B cell (primary cell): ENCODE measurements around the gene PIK3R4. TPM values are rescaled to one million over a fixed set of nuclear protein-coding genes. Genes with fewer than 3 reads are reported as not detected.

ENCODE experiments used
- ATAC-seq: fragments of 200-7000 bp; cut with Tn5 transposase; one replicate; pipeline ENCODE4 v1.10.0; 2021; ENCODE audit warnings: low read depth, mild to moderate bottlenecking, moderate number of reproducible peaks, moderate library complexity
- CTCF ChIA-PET: fragments of 350-600 bp; sonication (Branson Sonifier 250); formaldehyde crosslinking; loops from one replicate; lab custom pipeline; 2021; ENCODE audit warnings: antibody characterized with exemption, inconsistent platforms; lab: Charles Lee
- POLR2A ChIA-PET: fragments of 350-600 bp; sonication (Branson Sonifier 250); formaldehyde crosslinking; loops from one replicate; lab custom pipeline; 2021; ENCODE audit warnings: antibody characterized with exemption; lab: Charles Lee
- DNase-seq: peaks from one replicate; pipeline ENCODE4 v3.0.0; 2013
- H2AFZ ChIP-seq: 2 replicates; pipeline ENCODE4 v1.6.1; 2012; ENCODE audit warnings: mild to moderate bottlenecking, low read depth, low read length; ENCODE audit not compliant: insufficient read depth, poor library complexity, severe bottlenecking
- H3K27ac ChIP-seq, 2 donors: 1 replicate in 1 of 2; 2 replicates in 1 of 2; pipeline ENCODE4 v1.5.1; 2012 to 2013; ENCODE audit warnings: low read length in 2 of 2, mild to moderate bottlenecking in 2 of 2, moderate library complexity in 1 of 2
- H3K27me3 ChIP-seq, 4 experiments: fragments of 200-600 bp in 1 of 4; sonication (generic) in 1 of 4; replicated peaks in 1 of 4; 1 replicate in 2 of 4; 2 replicates in 2 of 4; pipeline versions ENCODE4 v1.6.1 to v1.7.0; 2013 to 2016; ENCODE audit warnings: low read length in 3 of 4, mild to moderate bottlenecking in 2 of 4, mixed read lengths in 1 of 4, moderate library complexity in 1 of 4; ENCODE audit not compliant: insufficient read depth in 4 of 4, control insufficient read depth in 3 of 4; ENCODE audit errors: control extremely low read depth in 1 of 4
- H3K36me3 ChIP-seq, 2 experiments: replicated peaks in 1 of 2; 1 replicate in 1 of 2; 2 replicates in 1 of 2; pipeline versions ENCODE4 v1.6.1 to v1.7.1; 2013; ENCODE audit warnings: low read length in 1 of 2; ENCODE audit not compliant: insufficient read depth in 2 of 2, control insufficient read depth in 1 of 2; ENCODE audit errors: control extremely low read depth in 1 of 2, extremely low read depth in 1 of 2
- H3K4me1 ChIP-seq, 2 donors: fragments of 200-600 bp in 1 of 2; sonication (generic) in 1 of 2; 1 replicate in 1 of 2; 2 replicates in 1 of 2; pipeline versions ENCODE4 v1.5.1 to v1.6.1; 2013 to 2017; ENCODE audit warnings: low read length in 2 of 2; ENCODE audit not compliant: control insufficient read depth in 2 of 2, insufficient read depth in 2 of 2
- H3K4me2 ChIP-seq: replicated peaks from 2 replicates; pipeline ENCODE3; 2012; ENCODE audit warnings: mild to moderate bottlenecking, low read depth, low read length; ENCODE audit not compliant: poor library complexity, severe bottlenecking
- H3K4me3 ChIP-seq, 5 experiments: fragments of 200-600 bp in 1 of 5; sonication (generic) in 1 of 5; 1 replicate in 3 of 5; 2 replicates in 2 of 5; pipeline versions ENCODE4 v1.5.1 to v1.7.0; 2011 to 2016; ENCODE audit warnings: low read length in 4 of 5, mild to moderate bottlenecking in 4 of 5, low read depth in 2 of 5, control low read depth in 1 of 5, moderate library complexity in 1 of 5; ENCODE audit not compliant: insufficient read depth in 1 of 5; ENCODE audit errors: control extremely low read depth in 1 of 5, extremely low read depth in 1 of 5
- H3K79me2 ChIP-seq: fragments of 200-600 bp; sonication (generic); one replicate; pipeline ENCODE4 v1.6.0; 2016; ENCODE audit warnings: low read length; ENCODE audit not compliant: control insufficient read depth, insufficient read depth
- H3K9ac ChIP-seq: fragments of 200-600 bp; sonication (generic); 2 replicates; pipeline ENCODE4 v1.6.1; 2017; ENCODE audit warnings: mild to moderate bottlenecking, low read length, moderate library complexity
- H3K9me3 ChIP-seq, 3 donors: one replicate each; pipeline versions ENCODE4 v1.6.1 to v1.7.1; 2013; ENCODE audit warnings: low read length in 2 of 3; ENCODE audit not compliant: control insufficient read depth in 2 of 3, insufficient read depth in 1 of 3; ENCODE audit errors: control extremely low read depth in 1 of 3
- H4K20me1 ChIP-seq: 2 replicates; pipeline ENCODE4 v1.6.0; 2012; ENCODE audit warnings: mild to moderate bottlenecking, low read length; ENCODE audit not compliant: insufficient read depth, control insufficient read depth, poor library complexity, severe bottlenecking
- H3K27ac Mint-ChIP-seq: one replicate; pipeline ENCODE4 v1.8.0; 2021; ENCODE audit warnings: mixed read lengths
- H3K27me3 Mint-ChIP-seq: one replicate; pipeline ENCODE4 v1.8.0; 2021; ENCODE audit warnings: mixed read lengths
- H3K4me1 Mint-ChIP-seq: one replicate; pipeline ENCODE4 v1.8.0; 2021; ENCODE audit warnings: mixed read lengths
- H3K4me3 Mint-ChIP-seq: one replicate; pipeline ENCODE4 v1.8.0; 2021; ENCODE audit warnings: mixed read lengths
- H3K9me3 Mint-ChIP-seq: one replicate; pipeline ENCODE4 v1.8.0; 2022; ENCODE audit warnings: mixed read lengths; ENCODE audit not compliant: insufficient read depth
- EZH2 ChIP-seq: IDR thresholded peaks from 2 replicates; pipeline ENCODE4 v1.6.1; 2012; ENCODE audit warnings: borderline replicate concordance, low read depth, mild to moderate bottlenecking, moderate library complexity, low read length; ENCODE audit not compliant: insufficient read depth, poor library complexity, severe bottlenecking
- WGBS: methylation state at CpG from one replicate; pipeline ENCODE4 v1.1.5; 2013; ENCODE audit warnings: missing lambda C conversion rate; ENCODE audit not compliant: insufficient coverage; 5-methylcytosine and 5-hydroxymethylcytosine counted together
- intact Hi-C: fragments of 100-400 bp; cut with micrococcal nuclease; formaldehyde crosslinking; loops from one replicate; pipeline ENCODE4 v1.10.0; 2022
- polyA plus RNA-seq: library from polyadenylated mRNA; depleted of rRNA; stranded (reverse); fragments of >200 nt; gene quantifications from 2 replicates; pipeline ENCODE4 v1.2.3, GENCODE V29; 2012
- total RNA-seq, 2 donors: library from RNA; stranded (reverse); fragments of 120-200 nt in 1 of 2; gene quantifications; 1 replicate in 1 of 2; 2 replicates in 1 of 2; pipeline versions ENCODE4 v1.2.3 to v1.2.4, GENCODE V29; 2013 to 2022
- TF ChIP-seq, protein P1 (sequence below): fragments of 200-600 bp; IDR thresholded peaks from one replicate; pipeline ENCODE4 v1.8.0; 2022; ENCODE audit warnings: antibody characterized with exemption, mild to moderate bottlenecking

The PIK3R4 gene
- total and polyA plus RNA-seq, 2 donors (not counting 1 experiment from before 2014, with no cell fraction given): 23.9 to 27.1 TPM

DNA sequence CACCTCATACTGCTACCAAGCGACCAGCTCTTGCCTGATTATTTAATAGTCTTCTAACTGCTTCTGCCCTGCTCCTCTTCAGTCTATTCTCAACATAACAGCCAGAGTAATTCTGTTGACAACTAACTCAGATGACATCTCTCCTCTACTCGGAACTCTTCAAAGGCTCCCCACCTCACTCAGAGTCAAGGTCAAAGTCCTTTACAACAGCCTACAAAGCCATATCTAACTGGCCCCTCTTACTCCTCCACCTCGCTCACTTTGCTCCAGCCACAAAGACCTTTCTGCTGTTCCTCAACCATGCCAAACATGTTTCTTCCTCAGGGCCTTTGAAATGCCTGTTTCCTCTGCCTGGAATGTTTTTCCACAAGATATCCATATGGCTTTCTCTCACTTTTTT is 43.6 kb downstream of the PIK3R4 start:
- Histone ChIP-seq H3K36me3 (peaks cover 27 to 39% of the 10 kb centered on the region in 2 experiments), H3K79me2 (no peaks in the 10 kb centered on the region), H2AFZ (no peak overlapping the region), H4K20me1 (no peaks in the 10 kb centered on the region), H3K4me3 (no peak overlapping the region), H3K9me3 (no peaks in the 10 kb centered on the region), H3K27ac (no peak overlapping the region), H3K4me1 (no peaks in the 10 kb centered on the region), H3K4me2 (no peak overlapping the region), H3K9ac (no peak overlapping the region), H3K27me3 (no peaks in the 10 kb centered on the region)
- POLR2A ChIA-PET: no interaction called here
- Mint-ChIP-seq H3K27ac (no peak overlapping the region), H3K27me3 (no peaks in the 10 kb centered on the region), H3K4me1 (no peaks in the 10 kb centered on the region), H3K9me3 (no peaks in the 10 kb centered on the region), H3K4me3 (no peak overlapping the region)
- CTCF ChIA-PET: no interaction called here
- TF ChIP-seq, protein P1, sequence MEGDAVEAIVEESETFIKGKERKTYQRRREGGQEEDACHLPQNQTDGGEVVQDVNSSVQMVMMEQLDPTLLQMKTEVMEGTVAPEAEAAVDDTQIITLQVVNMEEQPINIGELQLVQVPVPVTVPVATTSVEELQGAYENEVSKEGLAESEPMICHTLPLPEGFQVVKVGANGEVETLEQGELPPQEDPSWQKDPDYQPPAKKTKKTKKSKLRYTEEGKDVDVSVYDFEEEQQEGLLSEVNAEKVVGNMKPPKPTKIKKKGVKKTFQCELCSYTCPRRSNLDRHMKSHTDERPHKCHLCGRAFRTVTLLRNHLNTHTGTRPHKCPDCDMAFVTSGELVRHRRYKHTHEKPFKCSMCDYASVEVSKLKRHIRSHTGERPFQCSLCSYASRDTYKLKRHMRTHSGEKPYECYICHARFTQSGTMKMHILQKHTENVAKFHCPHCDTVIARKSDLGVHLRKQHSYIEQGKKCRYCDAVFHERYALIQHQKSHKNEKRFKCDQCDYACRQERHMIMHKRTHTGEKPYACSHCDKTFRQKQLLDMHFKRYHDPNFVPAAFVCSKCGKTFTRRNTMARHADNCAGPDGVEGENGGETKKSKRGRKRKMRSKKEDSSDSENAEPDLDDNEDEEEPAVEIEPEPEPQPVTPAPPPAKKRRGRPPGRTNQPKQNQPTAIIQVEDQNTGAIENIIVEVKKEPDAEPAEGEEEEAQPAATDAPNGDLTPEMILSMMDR: no peak
- no peak for TF ChIP-seq EZH2
- DNase-seq (no peak), ATAC-seq (no peak)
- WGBS: 90% methylated on average over 3 of the region's 3 CpGs
- intact Hi-C loops: no loop called here

DNA sequence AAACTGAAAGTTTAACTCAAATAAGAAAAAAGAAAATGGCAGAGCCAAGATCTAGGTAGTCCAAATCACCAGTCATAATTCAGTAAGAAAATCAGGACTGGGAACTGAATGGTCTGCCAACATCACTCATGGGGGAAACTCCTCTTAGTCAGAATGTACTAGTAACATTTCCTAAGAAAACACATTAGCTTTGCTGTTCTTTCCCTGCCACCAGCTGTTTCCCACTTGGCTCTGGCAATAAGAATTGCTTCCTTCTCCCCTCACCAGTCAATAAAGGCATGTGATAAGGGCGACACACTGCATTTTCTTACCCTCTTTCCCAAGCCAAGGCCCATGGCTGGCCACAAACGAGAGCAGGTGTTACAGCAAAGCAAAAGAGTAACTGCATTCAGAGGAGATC is 46.1 kb downstream of the PIK3R4 start:
- H3K4me3 Mint-ChIP-seq: no peak overlapping the region
- Histone ChIP-seq H3K27ac (no peak overlapping the region), H4K20me1 (no peaks in the 10 kb centered on the region), H3K27me3 (no peaks in the 10 kb centered on the region), H3K4me1 (no peaks in the 10 kb centered on the region), H3K9me3 (no peaks in the 10 kb centered on the region), H3K9ac (no peak overlapping the region), H3K4me2 (no peak overlapping the region), H3K79me2 (no peaks in the 10 kb centered on the region), H2AFZ (no peak overlapping the region), H3K4me3 (no peak overlapping the region), H3K36me3 (peaks cover 25 to 31% of the 10 kb centered on the region in 2 experiments)
- 80% methylated on average over 1 of the region's 2 CpGs for WGBS
- intact Hi-C loops: no loop called here
- no peak for ATAC-seq
- H3K9me3 Mint-ChIP-seq: no peaks in the 10 kb centered on the region
- no peaks in the 10 kb centered on the region for H3K27me3 Mint-ChIP-seq
- POLR2A ChIA-PET: no interaction called here
- DNase-seq: no peak
- no peak overlapping the region for H3K27ac Mint-ChIP-seq
- CTCF ChIA-PET: interaction anchor here (0.7 kb wide), 1 partner anchor 220 kb away, joined by 3 read pairs; no protein-coding TSS in a partner anchor
- TF ChIP-seq, protein P1: no peak
- no peak for TF ChIP-seq EZH2
- H3K4me1 Mint-ChIP-seq: no peaks in the 10 kb centered on the region
